Measurements from ENCODE around the gene CCDC177.

The CCDC177 gene

DNA sequence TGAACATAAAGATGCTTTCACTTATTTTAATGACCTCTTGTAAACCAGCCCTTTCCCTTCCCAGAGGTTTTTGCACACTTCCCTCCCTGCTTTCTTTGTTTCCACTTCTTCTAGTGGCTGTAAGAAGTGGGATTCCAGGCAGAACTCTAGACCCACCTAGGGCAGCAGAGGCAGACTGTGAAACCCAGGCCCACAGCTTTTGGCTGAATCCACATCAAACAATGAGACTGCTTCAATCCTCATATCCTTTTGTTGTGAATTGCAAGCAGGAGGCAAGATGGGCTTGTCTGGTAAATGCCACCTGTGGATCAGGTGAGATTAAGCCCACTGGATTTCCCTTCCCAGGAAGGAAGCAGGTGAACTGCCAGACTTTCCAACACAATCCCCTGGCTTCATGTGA lies 12.8 kb downstream of the CCDC177 start:
- DNase-seq (ENCODE audit: low spot score): no peak

DNA sequence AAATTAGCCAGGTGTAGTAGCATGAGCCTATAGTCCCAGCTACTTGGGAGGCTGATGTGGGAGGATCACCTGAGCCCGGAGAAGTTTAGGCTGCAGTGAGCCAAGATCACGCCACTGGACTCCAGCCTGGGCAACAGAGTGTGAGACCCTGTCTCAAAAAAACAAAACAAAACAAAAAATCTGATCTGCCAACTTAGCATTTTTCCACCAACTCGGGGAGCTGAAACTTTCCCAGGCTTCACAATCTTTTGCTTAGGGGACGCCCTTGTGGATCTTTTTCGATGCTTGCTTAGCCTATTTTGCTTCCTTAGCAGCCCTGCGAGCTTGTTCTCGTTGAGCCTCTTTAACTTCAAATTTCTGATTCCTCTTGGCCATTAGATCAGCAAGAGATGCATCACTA lies 13.8 kb downstream of the CCDC177 start:
- no peak for DNase-seq (ENCODE audit: low spot score)

DNA sequence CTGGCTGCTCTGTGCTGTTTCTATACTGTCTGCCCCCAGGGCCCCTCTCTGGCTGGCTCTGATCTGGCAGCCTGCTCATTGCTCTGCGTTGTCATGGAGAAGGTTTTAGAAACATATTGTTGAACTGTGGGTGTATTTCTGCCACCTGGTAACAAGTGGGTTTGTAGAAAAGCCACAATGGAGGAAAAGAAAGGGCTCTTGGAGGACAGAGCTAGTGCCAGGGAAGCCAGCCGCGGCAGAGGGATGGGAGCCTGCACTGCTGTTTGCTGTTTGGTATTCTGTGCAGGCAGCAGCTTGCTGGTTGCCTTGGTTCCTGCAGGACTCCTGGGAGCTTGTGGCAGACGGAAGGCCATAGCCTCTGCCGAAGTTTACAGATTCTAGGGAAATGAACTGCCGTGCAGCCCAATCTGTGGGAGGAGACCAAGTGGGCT lies 15.1 kb downstream of the CCDC177 start:
- peak; percentile 65 for DNase-seq (ENCODE audit: low spot score)

DNA sequence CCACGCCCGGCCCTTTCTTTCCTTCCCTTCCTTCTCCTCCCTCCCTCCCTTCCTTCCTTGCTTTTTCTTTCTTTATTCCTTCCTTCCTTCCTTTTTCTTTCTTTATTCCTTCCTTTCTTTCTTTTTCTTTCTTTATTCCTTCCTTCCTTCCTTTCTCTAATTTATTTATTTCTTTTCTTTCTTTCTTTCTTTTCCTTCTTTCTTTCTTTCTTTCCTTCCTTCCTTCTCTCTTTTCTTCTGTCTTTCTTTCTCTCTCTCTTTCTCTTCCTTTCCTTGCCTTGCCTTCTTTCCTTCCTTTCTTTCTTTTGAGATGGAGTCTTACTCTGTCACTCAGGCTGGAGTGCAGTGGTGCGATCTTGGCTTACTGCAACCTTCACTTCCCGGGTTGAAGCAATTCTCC lies 15.9 kb downstream of the CCDC177 start:
- no peak for DNase-seq (ENCODE audit: low spot score)

DNA sequence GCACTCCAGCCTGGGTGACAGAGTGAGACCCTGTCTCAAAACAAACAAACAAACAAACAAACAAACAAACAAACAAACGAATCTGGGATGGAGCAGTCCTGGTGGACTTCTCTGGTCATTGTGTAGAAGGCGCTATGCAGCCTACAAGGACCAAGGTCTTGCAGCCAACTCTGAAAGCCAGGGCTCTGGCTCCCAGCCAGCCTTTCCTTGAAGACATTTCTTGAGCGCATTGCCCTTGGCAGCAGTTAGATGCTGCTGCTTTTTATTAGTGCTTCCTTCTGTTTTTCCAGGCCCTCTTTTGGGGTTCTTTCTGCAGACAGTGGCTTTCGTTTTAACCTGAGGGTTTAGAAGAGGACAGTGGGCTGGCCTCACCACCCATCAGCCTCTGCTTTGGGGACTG lies 20.2 kb downstream of the CCDC177 start:
- no peak for DNase-seq (ENCODE audit: low spot score)

DNA sequence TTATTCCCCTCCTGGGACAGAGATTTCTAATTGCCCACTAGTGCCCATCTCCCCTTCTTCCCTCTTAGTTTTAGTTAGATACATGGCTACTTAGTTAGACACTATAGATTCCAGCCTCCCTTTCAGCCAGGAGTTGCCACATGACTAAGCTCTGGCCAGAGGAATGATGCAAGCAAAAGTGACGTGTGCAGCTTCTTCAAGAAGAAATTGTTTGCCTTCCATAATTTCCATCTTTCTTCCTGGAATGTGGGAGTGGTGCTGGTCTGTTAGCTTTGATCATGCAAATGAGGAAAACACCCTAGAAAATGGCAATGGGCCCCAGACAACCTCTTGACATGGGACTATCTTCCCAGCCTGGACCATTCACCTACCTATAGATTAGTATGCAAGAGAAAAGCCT lies 21.4 kb downstream of the CCDC177 start:
- DNase-seq (ENCODE audit: low spot score): no peak

DNA sequence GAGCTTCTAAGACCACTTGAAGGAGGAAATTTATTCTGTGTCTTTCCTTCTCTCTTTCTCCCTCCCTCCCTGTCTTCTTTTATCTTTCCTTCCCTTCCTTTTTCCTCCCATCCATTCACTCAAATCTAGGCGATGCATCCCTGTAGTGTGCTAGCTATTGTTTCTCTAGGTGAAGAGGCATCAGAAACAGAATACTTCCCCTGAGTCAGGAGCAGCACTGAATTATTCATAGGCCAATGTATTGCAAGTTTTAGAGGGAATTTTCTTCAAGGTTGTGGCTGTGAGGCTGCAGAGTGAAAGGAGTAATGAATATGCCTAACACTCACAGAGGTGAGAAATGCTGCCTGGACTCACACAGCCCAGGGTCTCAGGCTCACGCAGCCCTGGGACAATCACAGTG lies 23.2 kb downstream of the CCDC177 start:
- DNase-seq (ENCODE audit: low spot score): no peak

DNA sequence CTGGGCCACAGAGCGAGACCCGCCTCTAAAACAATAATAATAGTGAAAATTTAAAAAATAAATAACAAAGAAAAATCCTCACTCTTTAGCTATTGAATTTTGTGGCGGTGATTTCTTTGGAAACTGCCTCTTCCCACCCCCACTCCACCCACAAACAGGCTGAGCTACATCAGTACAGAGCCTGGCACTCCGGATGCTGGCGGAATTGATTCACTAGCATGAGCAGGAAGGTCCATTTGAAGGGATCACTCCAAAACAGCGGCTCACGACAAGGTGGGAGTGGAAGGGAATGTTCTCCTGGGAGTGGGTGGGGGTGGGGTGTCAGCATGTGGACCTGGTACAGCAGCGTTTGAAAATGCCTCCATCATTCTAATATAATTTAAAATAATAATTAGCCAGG lies 26.1 kb downstream of the CCDC177 start:
- no peak for DNase-seq (ENCODE audit: low spot score)

DNA sequence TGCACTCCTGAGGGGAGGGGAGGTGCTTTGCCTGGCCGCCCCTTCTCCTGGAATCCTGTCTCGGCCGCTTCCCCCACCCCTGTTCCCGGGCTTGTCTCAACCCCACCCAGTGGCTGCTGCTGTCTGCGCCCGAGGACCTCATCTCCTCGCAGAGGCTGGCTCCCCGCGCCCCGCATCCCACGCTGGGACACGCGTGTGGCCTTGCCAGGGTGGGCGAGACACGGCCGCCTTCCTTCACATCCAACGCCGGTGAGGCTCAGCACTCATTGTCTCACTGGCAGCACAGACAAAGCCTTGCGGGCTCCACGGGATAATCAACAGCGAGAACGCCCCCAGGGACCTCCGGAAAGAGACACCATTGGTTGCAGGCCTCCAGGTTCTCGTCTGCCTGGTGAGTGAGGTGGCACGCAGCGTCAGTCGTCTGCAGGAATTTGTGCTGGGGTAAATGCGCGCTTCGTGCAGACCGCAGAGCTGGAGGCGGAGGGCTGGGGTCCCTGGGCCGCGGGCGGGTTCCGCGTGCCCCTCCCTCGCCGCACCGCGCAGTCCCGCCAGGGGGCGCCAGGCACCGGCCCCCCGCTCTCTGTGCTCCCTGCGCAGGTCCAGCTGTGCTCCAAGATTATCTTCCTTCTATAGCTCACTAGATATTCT lies 26.8 kb downstream of the CCDC177 start:
- peak; percentile 87 for DNase-seq (ENCODE audit: low spot score)

DNA sequence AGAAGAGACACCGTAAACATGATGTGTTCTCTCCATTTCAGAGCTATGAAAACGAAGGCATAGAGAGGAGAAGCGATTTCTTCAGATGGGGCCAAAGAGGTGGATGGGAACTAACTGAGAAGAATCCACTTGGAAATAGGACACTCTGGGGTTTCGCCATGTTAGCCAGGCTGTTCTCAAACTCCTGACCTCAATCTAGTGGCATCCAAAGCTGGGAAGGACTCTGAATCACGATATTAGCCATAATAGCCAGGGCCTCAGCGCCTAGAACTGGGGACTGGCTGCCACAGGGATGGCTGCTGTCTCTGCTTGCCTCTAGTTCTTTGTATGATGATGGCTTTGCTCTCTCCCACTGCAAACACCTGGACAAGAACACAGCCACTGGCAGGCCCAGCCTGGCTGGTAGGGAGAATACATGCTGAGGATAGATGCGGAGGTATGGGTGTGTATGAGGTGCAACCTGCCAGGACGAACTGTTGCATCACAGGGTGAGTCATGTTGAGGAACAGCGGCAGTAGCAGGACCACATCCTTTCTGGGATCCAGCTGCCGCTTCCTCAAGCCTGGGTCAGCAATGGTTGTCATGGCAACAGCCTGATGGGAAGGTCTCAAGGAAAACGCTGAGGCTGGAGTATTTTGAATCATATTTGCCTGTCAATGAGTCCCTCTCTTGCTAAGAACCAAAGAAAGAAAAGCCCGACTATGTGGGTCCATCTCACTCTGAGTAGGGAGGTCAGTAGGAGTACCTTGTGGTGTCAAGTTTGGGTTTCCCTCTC lies 31.1 kb downstream of the CCDC177 start:
- DNase-seq (ENCODE audit: low spot score): no peak

DNA sequence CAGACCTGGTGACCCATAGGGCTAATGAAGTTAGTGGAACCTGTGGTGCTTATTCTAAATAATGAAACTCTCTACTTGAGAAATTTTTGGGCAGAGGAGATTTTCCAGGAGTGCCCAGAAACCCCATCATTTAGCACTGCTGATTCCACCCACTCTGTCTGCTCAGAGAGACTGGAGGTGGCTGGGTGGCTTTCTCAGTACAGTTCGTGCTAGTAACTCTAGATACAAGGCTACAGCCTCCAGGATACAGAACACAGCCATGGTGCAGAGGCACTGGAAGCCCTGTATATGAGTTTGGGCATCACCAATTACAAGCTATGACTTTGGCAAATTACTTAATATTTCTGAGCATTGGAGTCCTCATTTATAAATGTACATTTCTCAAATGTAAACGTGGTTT lies 32.4 kb downstream of the CCDC177 start:
- no peak for DNase-seq (ENCODE audit: low spot score)

DNA sequence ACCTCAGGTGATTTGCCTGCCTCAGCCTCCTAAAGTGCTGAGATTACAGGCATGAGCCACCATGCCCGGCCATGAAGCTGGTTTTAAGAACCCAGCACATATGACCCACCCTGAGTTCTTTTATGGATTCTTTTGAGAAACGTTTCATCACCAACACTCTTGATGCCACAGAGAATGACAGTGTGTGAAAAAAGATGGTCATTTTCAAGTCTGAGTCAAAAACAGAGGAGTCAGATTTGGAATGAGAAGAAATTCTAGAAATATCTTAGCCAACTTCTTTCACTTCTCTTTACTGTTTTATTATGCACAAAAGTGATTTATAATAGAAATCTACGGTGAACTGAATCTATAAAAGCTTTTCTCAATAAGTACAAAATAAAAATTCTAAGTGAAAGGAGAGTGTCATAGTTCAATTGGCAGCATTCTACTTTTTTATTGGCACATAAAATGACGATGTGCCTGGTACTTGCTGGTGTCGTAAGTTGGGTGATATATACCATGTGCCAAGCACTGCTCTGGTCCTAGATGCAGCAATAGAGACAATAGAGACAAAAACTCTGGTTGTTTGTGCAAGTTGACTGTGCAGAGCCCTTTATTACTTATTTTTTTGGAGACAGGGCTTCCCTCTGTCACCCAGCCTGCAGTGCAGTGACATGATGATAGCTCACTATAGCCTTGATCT lies 33.9 kb downstream of the CCDC177 start:
- DNase-seq (ENCODE audit: low spot score): no peak

DNA sequence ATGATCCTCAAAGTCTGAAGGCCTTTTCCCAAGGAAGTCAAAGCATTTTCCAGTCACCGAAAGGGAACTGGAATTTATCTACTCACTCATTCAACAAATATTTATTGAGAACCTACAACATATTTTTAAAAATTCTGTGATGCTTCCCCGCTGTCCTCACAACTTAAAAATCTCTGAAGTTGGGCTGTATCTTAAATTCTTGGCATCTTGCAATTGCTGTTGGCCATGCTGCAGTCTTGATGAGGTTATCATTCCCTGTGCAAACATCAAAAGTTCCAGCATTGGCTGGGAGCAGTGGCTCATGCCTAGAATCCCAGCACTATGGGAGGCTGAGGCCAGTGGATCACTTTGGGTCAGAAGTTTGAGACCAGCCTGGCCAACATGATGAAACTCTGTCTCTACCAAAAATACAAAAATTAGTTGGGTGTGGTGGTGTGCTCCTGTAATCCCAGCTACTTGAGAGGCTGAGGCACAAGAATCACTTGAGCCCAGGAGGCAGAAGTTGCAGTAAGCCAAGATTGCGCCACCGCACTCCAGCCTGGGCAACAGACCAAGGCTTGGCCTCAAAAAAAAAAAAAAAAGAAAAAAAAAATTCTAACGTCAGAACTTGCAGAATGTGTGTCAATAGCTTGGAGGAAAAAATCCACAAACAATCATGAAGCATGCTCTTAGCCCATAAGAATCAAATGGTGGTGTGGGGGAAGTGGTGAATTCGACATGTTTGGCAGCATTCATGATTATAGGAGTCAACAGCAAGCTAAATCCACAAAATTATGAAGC lies 34.9 kb downstream of the CCDC177 start:
- DNase-seq (ENCODE audit: low spot score): no peak

DNA sequence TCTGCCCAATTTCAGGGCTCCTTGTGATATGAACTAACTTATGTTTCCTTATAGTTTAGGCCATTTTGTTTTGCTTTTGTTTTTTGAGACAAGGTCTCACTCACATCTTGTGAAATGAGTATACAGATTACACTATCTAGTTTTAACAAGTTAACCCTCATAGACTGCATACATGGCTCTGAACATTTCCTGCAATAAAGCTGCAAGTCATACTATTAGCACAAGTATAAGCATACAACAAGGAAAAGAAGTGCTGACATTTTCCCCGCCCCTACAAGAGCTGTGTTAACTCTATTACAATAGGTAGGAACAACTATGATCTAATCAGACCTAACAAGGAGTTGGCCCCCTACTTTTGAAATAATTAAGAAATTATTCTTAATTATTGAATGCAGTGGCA lies 35.9 kb downstream of the CCDC177 start:
- DNase-seq (ENCODE audit: low spot score): no peak

DNA sequence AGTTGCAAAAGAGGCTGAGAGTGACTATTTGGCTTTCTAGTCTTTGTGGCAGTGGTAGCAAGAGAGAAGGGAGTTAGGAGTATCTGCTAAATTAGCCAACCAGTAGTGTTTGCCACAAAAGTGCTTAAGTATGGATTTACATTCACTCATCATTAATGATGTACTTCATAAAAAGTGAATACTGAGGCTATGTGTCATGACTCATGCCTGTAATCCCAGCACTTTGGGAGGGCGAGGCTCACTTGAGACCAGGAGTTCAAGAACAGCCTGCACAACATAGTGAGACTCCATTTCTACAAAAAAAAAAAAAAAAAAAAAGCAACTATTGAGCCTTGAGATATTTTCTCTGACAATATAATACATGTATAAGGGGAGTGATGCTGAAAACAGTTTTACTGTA lies 36.8 kb downstream of the CCDC177 start:
- DNase-seq (ENCODE audit: low spot score): no peak

DNA sequence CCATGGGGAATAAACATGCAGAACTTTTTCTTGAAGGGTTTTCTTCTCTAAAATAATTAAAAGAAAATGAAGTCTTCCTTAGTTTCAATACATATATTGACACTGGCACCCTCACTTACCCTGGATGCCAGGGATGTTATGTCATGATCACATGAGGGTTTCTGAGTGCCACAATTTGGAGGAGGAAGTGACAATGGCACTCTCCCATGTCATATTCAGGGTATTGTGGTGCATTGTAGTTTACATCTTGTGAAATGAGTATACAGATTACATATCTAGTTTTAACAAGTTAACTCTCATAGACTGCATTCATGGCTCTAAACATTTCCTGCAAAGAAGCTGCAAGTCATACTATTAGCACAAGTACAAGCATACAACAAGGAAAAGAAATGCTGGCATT lies 37.7 kb downstream of the CCDC177 start:
- DNase-seq (ENCODE audit: low spot score): no peak

DNA sequence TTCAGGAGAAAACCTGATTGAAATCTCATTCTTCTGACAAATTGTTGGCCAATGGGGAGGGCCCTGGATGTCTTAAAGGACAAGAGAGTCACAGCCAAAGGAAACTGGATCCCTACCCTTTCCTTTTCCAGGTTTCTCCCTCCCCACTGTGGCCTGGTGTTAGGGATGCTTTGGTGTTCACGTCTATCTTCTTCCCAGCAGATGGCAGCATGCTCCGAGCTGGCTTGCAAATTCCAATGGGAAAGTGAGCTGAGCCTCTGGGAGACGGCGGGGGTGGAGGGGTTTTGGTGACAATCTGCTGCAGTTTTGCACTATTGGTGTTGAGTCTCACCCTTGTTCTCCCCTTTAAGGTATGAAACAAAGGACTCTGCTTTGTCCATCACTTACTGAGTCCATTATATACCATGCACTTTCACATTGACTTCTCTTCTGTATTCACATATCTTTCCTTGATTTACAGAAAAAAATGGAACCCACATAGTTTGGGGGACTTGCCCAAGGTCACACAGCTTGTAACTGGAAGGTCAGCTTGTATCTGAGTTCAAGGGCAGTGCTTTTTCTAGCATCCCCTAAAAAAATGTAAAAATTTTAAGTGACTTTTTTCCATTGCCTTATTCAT lies 39.3 kb downstream of the CCDC177 start:
- DNase-seq (ENCODE audit: low spot score): peak; percentile 82

DNA sequence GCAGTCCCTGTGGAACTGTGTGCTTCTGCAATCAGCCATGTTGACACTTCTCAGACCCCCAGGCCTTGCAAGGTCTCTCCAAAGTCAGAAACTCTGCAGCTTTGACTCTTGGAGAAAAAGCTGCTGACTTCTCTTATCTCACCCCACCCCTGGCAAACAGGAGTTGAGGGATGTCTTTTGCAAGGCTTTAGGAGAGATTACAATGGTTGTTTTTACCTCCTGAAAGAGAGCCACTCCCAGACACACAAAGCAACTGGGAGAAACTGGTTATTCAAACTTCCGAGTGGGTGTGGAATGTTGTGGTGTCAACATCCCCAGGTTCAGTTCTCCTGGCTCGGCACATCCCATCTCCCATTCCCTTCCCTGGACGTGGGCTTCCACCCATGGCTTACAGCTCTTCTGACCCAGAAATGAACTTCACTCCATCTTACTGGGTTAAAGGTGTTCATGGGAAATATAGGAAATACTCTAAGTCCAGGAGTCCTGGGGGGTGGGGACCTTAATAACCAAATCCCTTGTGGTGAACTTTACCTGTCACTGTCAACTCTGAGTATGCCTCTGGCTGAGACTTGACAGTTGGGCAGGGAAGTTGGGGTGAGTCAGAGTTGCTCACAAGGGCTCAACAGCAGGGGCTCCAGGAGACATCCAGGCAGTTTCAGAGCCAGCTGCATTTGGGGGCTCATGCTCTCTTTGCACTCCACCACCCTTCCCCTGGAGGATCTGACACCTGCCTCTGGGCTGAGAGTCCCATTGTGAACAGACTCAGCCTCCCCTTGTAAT lies 41.9 kb downstream of the CCDC177 start:
- no peak for DNase-seq (ENCODE audit: low spot score)

DNA sequence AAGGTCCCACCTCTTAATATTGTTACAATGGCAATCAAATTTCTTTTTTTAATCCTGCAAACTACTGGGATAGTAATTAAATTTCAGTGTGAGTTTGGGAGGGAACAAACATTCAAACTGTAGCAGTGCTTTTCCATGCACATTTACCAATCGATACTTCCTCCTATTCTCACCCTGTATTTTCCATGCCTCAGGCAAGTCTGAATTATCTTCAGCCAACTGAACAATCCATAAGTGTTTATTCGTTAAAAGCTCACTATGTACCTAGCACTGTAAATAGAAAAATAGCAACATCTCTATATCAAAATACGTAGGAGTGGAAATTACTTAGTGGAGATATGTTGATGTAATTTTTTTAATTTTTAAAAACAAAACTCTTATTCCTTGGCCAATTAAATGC lies 43.5 kb downstream of the CCDC177 start:
- no peak for DNase-seq (ENCODE audit: low spot score)

DNA sequence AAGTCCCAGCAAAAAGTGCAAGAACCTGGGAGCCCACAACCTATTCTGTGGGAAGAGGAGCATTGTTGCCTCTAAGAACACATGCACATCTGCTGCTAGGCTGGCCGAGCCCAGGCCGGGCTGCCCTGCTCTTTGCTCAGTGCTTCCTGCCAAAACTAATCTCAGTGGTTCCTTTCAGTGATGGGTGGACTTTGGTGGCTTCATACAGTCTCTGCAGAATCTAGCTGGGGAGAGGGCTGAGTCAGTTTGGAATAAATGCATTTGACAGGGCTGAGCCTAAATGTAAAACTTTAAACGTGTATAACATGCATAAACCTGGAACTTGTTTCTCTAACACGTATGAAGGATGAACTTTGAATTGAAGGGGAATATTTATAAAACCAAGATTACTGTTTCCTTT lies 44.6 kb downstream of the CCDC177 start:
- DNase-seq (ENCODE audit: low spot score): no peak

DNA sequence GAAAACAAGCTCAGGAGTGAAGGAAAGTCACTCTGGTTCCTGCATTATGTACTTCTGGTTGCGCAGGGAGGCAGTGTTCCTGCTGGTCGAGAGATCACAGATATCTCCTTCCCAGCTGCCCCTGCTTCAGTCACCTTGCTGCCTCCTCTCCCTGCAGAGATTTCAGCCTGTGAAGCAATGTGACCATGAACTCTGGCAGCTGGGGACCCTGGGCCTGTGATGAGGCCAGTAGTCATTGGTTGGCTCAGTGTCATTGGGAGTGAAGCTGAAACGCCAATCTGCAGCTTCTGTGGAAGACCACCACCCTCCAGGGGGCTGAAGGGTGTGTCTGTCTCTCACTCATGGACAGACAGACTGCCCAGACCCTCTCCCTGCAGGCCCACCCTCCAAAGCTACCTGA lies 45.1 kb downstream of the CCDC177 start:
- DNase-seq (ENCODE audit: low spot score): no peak
